AG09319 (cell line): ENCODE measurements around the gene IGF2BP1.
"Not testable (repeated sequence)": the region's sequence is repeated elsewhere in the genome, so short reads cannot be mapped to it uniquely, and the experiment has no call there.

Experiments
- DNase-seq: peaks from one replicate; pipeline ENCODE4 v3.0.0-alpha.2; 2010; ENCODE audit warnings: low read depth; ENCODE audit errors: extremely low read depth
- CTCF ChIP-seq: IDR thresholded peaks from 2 replicates; pipeline ENCODE4 v1.5.1; 2011; ENCODE audit warnings: low read depth, mild to moderate bottlenecking, inconsistent platforms, low read length, moderate library complexity

The IGF2BP1 gene

GRCh38 chr17:49076573-49077384 is 79.6 kb downstream of the IGF2BP1 start:
- TF ChIP-seq CTCF, result no peak
- DNase-seq, result peak; percentile 16

GRCh38 chr17:49078248-49078647 is 81.1 kb downstream of the IGF2BP1 start:
- no peak for DNase-seq
- no peak for TF ChIP-seq CTCF

- no peak for DNase-seq
- TF ChIP-seq CTCF, result no peak
Measured at GRCh38 chr17:49079840-49080663, 82.9 kb downstream of the IGF2BP1 start.

GRCh38 chr17:49082231-49082630 is 85.0 kb downstream of the IGF2BP1 start:
- TF ChIP-seq CTCF, result no peak

GRCh38 chr17:49085046-49085445 is 87.9 kb downstream of the IGF2BP1 start:
- not testable (repeated sequence) for DNase-seq

More at GRCh38 chr17:49082231-49082630, 85.0 kb downstream of the IGF2BP1 start:
- no peak for DNase-seq

GRCh38 chr17:49085565-49086315 is 88.6 kb downstream of the IGF2BP1 start:
- DNase-seq, result no peak
- TF ChIP-seq CTCF, result no peak

GRCh38 chr17:49086316-49086605 is 89.1 kb downstream of the IGF2BP1 start:
- TF ChIP-seq CTCF, result no peak
- DNase-seq, result no peak
